ENCODE measurements around the gene ZNF45.

- TF ChIP-seq POLR2A (IDR thresholded peaks at IDR 0.05; ENCODE audit: low read length) (no peak), GATA1 (IDR thresholded peaks at IDR 0.05; ENCODE audit: low read depth, low read length) (no peak)
Observed at GRCh38 chr19:43956827-43957226, 21.7 kb upstream of the ZNF45 start.
